Posterior vena cava (tissue), 2 donors: ENCODE results near the gene CCL4. TPM values are rescaled to one million over a fixed set of nuclear protein-coding genes. Genes with fewer than 3 reads are reported as not detected.
"Not testable (repeated sequence)": the region's sequence is repeated elsewhere in the genome, so short reads cannot be mapped to it uniquely, and the experiment has no call there.

Experiments
- DNase-seq: peaks from one replicate; pipeline ENCODE4 v3.0.0-alpha.2; 2020; ENCODE audit warnings: low spot score
- intact Hi-C, 2 donors: fragments of 100-400 bp; cut with DNase I; formaldehyde crosslinking; loops; one replicate each; pipeline versions ENCODE4 v1.14.1 to v1.14.2; 2022 to 2023
- total RNA-seq, 2 donors: library from RNA; stranded (reverse); fragmentation: NEBNext Ultra II Directional; extraction: Animal tissue kit (Norgen Biotek cat#: 25700); gene quantifications; one replicate each; pipeline ENCODE4 v1.2.1, GENCODE V29; 2021
- donor health status: DM: yes; HTN: yes; CAD: no.
- donor health status: DM: yes; HTN: yes; CAD: no.

Gene CCL4
- total RNA-seq, 2 donors from 2014 or later, result 2.3 to 2.6 TPM

- no peak for DNase-seq
- intact Hi-C loops, result no loop called here
These were observed 8.9 kb downstream of the CCL4 start for GRCh38 chr17:36112572-36112971.

- intact Hi-C loops, result not testable (repeated sequence)
These were observed 9.5 kb downstream of the CCL4 start for GRCh38 chr17:36113131-36113530.

GRCh38 chr17:36114971-36115648, 11.5 kb downstream of the CCL4 start:
- intact Hi-C loops, DNase-seq: not testable (repeated sequence)

More at GRCh38 chr17:36113131-36113530, 9.5 kb downstream of the CCL4 start:
- DNase-seq, result not testable (repeated sequence)

GRCh38 chr17:36115649-36115977, 12.0 kb downstream of the CCL4 start:
- intact Hi-C loops, result not testable (repeated sequence)

GRCh38 chr17:36117505-36118382, 14.1 kb downstream of the CCL4 start:
- intact Hi-C loops, result no loop called here
- no peak for DNase-seq

More at GRCh38 chr17:36115649-36115977, 12.0 kb downstream of the CCL4 start:
- not testable (repeated sequence) for DNase-seq

- no peak for DNase-seq
- intact Hi-C loops, result no loop called here
These were observed 15.1 kb downstream of the CCL4 start for GRCh38 chr17:36118477-36119353.

GRCh38 chr17:36120221-36120620, 16.6 kb downstream of the CCL4 start:
- no peak for DNase-seq
- intact Hi-C loops, result no loop called here

- not testable (repeated sequence) for DNase-seq
These were observed 17.5 kb downstream of the CCL4 start for GRCh38 chr17:36121099-36121498.

GRCh38 chr17:36123431-36123830, 19.8 kb downstream of the CCL4 start:
- intact Hi-C loops, result no loop called here
- no peak for DNase-seq

More at GRCh38 chr17:36121099-36121498, 17.5 kb downstream of the CCL4 start:
- intact Hi-C loops, result not testable (repeated sequence)

- DNase-seq, result no peak
- intact Hi-C loops, result loop anchor here in 1 of 2 donors (1.0 kb wide), 1 partner anchor 26 kb away; no protein-coding TSS in a partner anchor
These were observed 21.5 kb downstream of the CCL4 start for GRCh38 chr17:36124879-36125824.

GRCh38 chr17:36127199-36127893, 23.7 kb downstream of the CCL4 start:
- DNase-seq, result no peak
- intact Hi-C loops, result no loop called here

GRCh38 chr17:36127911-36128310, 24.3 kb downstream of the CCL4 start:
- intact Hi-C loops, result no loop called here
- DNase-seq, result no peak

GRCh38 chr17:36128411-36128978, 24.9 kb downstream of the CCL4 start:
- intact Hi-C loops, result no loop called here
- no peak for DNase-seq

GRCh38 chr17:36129616-36130015, 26.0 kb downstream of the CCL4 start:
- intact Hi-C loops, result no loop called here
- DNase-seq, result no peak

- no peak for DNase-seq
- intact Hi-C loops, result no loop called here
These were observed 26.7 kb downstream of the CCL4 start for GRCh38 chr17:36130346-36130745.

GRCh38 chr17:36131421-36131820, 27.8 kb downstream of the CCL4 start:
- intact Hi-C loops, result no loop called here
- no peak for DNase-seq

- intact Hi-C loops, result no loop called here
- no peak for DNase-seq
These were observed 28.3 kb downstream of the CCL4 start for GRCh38 chr17:36131931-36132330.

GRCh38 chr17:36132421-36132831, 28.8 kb downstream of the CCL4 start:
- intact Hi-C loops, result no loop called here

More at GRCh38 chr17:36132421-36132831, 28.8 kb downstream of the CCL4 start:
- DNase-seq, result no peak
